Glutamatergic neuron (in vitro differentiated cells): Measurements from ENCODE around the gene SMG9. TPM values are rescaled to one million over a fixed set of nuclear protein-coding genes. Genes with fewer than 3 reads are reported as not detected.

Experiments used
- DNase-seq: peaks from one replicate; pipeline ENCODE4 v3.0.0; 2022
- H3K27ac Mint-ChIP-seq: one replicate; pipeline ENCODE4 v1.8.0; 2020; ENCODE audit warnings: mild to moderate bottlenecking, mixed read lengths, inconsistent platforms; ENCODE audit not compliant: unreplicated experiment
- H3K27me3 Mint-ChIP-seq: one replicate; pipeline ENCODE4 v1.8.0; 2020; ENCODE audit warnings: mild to moderate bottlenecking, moderate library complexity, mixed read lengths, inconsistent platforms; ENCODE audit not compliant: unreplicated experiment
- H3K36me3 Mint-ChIP-seq: one replicate; pipeline ENCODE4 v1.8.0; 2020; ENCODE audit warnings: mild to moderate bottlenecking, mixed read lengths, inconsistent platforms; ENCODE audit not compliant: unreplicated experiment
- H3K4me1 Mint-ChIP-seq: one replicate; pipeline ENCODE4 v1.8.0; 2020; ENCODE audit warnings: mild to moderate bottlenecking, low read depth, mixed read lengths, inconsistent platforms; ENCODE audit not compliant: unreplicated experiment
- H3K4me3 Mint-ChIP-seq: one replicate; pipeline ENCODE4 v1.8.0; 2020; ENCODE audit warnings: mild to moderate bottlenecking, mixed read lengths, inconsistent platforms; ENCODE audit not compliant: unreplicated experiment
- H3K9me3 Mint-ChIP-seq: one replicate; pipeline ENCODE4 v1.8.0; 2020; ENCODE audit warnings: mild to moderate bottlenecking, moderate library complexity, mixed read lengths, inconsistent platforms; ENCODE audit not compliant: unreplicated experiment
- total RNA-seq: library from RNA; stranded (reverse); fragmentation: NEBNext Ultra II Directional; extraction: Animal tissue kit (Norgen Biotek cat#: 25700); gene quantifications from one replicate; pipeline ENCODE4 v1.2.1, GENCODE V29; 2021; ENCODE audit not compliant: unreplicated experiment
- TF ChIP-seq, protein P1 (sequence below): fragments of 200-600 bp; sonication (generic); IDR thresholded peaks from one replicate; pipeline ENCODE4 v1.5.0; 2021; ENCODE audit not compliant: partially characterized antibody, unreplicated experiment

SMG9 gene
- total RNA-seq, 1 donor from 2014 or later = 34.1 TPM

DNA sequence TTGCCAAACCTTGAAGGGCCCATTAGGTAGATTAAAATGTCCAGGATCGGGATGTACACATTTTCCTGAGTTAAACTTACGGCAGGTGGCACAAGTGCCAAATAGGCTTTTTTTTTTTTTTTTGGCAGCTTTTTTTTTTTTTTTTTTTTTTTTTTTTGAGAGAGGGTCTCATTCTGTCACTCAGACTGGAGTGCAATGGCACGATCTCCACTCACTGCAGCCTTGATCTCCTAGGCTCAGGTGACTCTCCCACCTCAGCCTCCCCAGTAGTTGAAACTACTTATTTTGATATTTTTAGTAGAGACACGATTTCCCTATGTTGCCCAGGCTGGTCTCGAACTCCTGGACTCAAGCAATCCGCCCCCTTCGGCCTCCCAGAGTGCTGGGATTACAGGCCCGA, 29.9 kb downstream of the SMG9 start:
- Mint-ChIP-seq H3K4me3 (no peak overlapping the region), H3K27ac (no peak overlapping the region), H3K9me3 (no peaks in the 10 kb centered on the region), H3K4me1 (peaks cover 2% of the 10 kb centered on the region), H3K36me3 (peaks cover 5% of the 10 kb centered on the region), H3K27me3 (no peaks in the 10 kb centered on the region)
- TF ChIP-seq, protein P1, sequence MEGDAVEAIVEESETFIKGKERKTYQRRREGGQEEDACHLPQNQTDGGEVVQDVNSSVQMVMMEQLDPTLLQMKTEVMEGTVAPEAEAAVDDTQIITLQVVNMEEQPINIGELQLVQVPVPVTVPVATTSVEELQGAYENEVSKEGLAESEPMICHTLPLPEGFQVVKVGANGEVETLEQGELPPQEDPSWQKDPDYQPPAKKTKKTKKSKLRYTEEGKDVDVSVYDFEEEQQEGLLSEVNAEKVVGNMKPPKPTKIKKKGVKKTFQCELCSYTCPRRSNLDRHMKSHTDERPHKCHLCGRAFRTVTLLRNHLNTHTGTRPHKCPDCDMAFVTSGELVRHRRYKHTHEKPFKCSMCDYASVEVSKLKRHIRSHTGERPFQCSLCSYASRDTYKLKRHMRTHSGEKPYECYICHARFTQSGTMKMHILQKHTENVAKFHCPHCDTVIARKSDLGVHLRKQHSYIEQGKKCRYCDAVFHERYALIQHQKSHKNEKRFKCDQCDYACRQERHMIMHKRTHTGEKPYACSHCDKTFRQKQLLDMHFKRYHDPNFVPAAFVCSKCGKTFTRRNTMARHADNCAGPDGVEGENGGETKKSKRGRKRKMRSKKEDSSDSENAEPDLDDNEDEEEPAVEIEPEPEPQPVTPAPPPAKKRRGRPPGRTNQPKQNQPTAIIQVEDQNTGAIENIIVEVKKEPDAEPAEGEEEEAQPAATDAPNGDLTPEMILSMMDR = no peak
- DNase-seq = no peak

DNA sequence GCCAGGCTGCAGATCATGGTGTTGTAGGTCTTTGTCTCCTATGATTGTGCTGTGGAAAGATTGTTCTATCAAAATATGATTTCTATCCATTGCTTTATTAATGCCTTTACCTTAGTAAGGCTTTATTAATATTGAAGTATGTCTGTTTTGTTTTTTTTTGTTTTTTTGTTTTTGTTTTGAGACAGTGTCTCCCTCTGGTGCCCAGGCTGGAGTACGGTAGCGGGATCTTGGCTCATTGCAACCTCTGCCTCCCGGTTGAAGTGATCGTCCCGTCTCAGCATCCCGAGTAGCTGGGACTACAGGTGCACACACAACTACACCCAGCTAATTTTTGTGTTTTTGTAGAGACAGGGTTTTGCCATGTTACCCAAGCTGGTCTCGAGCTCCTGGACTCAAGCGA, 31.2 kb downstream of the SMG9 start:
- Mint-ChIP-seq H3K27ac (no peak overlapping the region), H3K27me3 (no peaks in the 10 kb centered on the region), H3K4me3 (no peak overlapping the region), H3K4me1 (peaks cover 2% of the 10 kb centered on the region), H3K9me3 (no peaks in the 10 kb centered on the region), H3K36me3 (peaks cover 5% of the 10 kb centered on the region)
- TF ChIP-seq, protein P1 = no peak
- no peak for DNase-seq

DNA sequence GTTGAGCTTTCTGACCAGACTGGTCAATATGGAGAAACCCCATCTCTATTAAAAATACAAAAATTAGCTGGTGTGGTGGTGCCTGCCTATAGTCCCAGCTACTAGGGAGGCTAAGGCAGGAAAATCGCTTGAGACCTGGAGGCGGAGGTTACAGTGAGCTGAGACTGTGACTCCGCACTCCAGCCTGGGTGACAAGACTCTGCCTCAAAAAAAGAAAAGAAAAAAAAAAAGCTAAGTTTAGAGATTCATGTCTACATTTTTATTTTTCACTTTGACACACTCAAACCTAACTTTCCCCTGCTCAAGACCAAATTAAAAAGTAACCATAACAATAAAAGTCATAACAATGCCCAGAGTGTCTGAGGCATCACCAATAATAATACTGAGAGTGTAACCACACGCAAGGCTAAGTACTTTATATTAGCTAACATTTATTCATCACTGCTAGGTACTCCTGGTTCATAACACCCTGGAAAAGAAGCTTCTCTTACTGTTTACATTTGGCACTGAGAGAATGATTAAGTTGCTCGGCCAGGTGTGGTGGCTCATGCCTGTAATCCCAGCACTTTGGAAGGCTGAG, 33.2 kb downstream of the SMG9 start:
- H3K27me3 Mint-ChIP-seq = no peaks in the 10 kb centered on the region
- DNase-seq = no peak

DNA sequence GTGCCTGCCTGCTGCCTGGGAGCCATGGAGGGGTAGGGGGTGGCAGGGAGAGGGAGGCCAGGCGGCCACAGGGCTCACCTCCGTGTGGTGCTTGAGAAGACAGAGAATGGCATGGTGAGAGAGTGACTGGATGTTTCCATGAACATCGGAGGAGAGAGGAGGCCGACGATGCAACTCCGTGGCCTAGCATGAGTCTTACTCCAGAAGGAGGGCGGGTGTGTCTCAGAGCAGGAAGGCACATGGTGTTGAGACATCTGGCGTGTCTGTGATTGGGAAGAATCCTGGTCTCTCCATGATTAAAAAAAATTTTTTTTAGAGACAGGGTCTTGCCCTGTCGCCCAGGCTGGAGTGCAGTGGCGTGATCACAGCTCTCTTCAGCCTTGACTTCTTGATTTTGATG, 33.8 kb downstream of the SMG9 start:
- TF ChIP-seq, protein P1 = no peak
- H3K9me3 Mint-ChIP-seq = no peaks in the 10 kb centered on the region
- H3K27me3 Mint-ChIP-seq = no peaks in the 10 kb centered on the region
- no peak for DNase-seq
- H3K27ac Mint-ChIP-seq = no peak overlapping the region
- peaks cover 2% of the 10 kb centered on the region for H3K4me1 Mint-ChIP-seq
- no peak overlapping the region for H3K4me3 Mint-ChIP-seq
- H3K36me3 Mint-ChIP-seq = no peaks in the 10 kb centered on the region

More for the DNA sequence above, 33.2 kb downstream of the SMG9 start:
- Mint-ChIP-seq H3K36me3 (no peaks in the 10 kb centered on the region), H3K27ac (no peak overlapping the region), H3K9me3 (no peaks in the 10 kb centered on the region), H3K4me3 (no peak overlapping the region), H3K4me1 (peaks cover 2% of the 10 kb centered on the region)
- TF ChIP-seq, protein P1 = no peak

DNA sequence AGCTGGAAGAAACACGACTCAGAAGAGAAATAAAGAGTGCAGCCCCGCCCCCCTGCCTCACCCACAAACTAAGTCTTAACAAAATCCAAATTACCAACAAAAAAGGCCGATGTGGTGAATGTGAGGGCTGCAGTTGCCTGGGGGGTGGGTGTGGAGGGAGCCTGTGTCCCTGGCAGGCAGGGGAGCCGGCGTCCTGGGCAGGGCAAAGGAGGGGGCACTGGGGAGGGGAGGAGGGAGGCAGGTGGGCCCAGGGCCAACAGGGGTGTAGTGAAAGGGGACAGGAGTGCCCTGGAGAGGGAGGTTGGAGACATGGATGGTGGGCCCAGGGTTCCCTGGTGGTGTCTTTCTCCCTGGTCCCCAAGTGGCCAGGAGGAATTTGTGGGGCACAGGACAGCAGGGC, 34.8 kb downstream of the SMG9 start:
- DNase-seq = no peak
- no peak overlapping the region for H3K27ac Mint-ChIP-seq
- no peaks in the 10 kb centered on the region for H3K9me3 Mint-ChIP-seq
- no peaks in the 10 kb centered on the region for H3K27me3 Mint-ChIP-seq
- H3K4me3 Mint-ChIP-seq = no peak overlapping the region
- H3K36me3 Mint-ChIP-seq = no peaks in the 10 kb centered on the region
- TF ChIP-seq, protein P1 = no peak
- H3K4me1 Mint-ChIP-seq = peaks cover 2% of the 10 kb centered on the region
